Activated CD4-positive, alpha-beta T cell treated with anti-CD3 and anti-CD28 coated beads for 1 hour (primary cell): Measurements from ENCODE around the gene ATP6V1F.

Experiments
- DNase-seq: peaks from one replicate; pipeline ENCODE4 v3.0.0-alpha.2; 2020

ATP6V1F gene

DNA sequence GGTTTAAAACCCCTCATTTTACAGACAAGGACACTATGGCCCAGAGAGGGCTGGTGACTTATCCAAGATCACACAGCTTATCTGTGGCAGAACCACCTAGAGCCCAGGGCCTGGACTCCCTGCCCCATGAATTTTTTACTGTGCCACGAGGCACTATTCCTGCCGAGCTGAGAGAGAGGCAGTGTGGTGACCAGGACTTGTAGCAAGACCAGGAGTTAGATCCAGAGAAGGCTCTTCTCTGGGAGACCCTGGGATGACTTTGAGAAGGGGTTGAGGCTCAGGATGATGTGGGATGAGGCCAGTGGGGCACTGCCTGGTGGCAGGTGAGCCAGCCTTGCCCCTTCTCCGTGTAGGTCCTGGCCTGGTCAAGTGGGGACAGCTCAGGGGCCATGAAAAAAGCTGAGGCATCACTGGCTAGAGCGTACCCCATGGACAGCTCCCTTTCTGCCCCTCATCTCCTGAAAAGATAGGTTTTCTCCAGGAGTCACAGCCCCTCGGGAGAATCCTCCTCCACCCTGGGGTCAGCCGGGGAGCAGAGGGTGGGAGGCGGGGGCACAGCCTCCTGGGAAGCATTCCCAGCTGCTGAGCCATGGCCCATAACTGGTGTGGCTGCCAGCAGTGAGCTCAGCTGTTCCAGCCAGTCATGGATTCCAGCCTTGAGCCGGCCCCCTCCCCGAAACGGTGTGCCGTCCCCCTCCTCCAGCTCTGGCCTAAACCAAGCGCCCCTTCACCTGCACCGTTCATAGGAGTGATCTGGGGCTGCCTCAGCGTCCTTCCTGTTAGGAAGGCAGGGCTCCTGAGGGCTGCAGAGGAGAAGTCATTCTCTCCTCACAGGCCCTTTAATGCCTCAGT lies 26.6 kb upstream of the ATP6V1F start:
- no peak for DNase-seq

DNA sequence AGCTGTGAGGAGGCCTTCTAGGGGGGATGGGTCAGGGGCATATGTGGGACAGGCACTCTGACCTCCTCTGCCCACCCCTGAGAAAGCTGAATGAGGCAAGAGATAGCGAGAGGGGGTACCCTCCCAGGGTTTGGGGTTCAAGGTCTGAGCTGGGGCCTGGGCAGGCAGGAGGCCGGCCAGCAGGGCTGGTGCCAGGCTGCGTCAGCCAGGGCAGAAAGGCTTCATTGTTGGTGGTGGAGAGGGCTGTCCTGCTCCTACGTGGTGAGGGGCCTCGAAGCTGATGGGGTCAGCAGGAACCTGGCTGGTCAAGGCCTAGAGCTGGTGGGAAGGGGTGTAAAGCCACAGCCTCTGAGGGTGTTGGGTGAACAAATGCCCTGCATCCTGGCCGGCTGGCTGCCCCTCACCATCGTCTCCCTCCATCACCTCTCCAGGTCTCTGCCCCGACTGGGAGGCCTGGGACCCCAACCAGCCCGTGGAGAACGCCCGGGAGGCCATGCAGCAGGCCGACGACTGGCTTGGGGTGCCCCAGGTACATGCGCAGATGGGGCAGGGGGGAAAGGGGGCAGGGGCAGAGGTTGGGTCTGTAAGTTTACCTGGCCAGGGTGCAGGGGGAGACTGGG lies 25.8 kb upstream of the ATP6V1F start:
- no peak for DNase-seq

DNA sequence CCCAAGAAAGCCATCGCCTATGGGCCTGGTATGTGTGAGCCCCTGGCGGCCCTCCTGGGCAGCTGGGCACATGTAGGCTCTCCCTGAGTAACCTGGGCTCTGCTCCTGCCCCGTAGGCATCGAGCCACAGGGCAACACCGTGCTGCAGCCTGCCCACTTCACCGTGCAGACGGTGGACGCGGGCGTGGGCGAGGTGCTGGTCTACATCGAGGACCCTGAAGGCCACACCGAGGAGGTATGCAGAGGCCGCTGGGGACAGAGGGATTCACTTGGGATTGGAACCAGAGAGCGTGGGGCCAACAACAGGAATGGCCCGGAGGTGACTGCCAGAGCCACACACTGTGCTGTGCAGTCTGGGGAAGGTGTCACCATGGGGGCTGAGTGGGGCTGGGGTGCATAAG lies 25.1 kb upstream of the ATP6V1F start:
- DNase-seq: no peak

DNA sequence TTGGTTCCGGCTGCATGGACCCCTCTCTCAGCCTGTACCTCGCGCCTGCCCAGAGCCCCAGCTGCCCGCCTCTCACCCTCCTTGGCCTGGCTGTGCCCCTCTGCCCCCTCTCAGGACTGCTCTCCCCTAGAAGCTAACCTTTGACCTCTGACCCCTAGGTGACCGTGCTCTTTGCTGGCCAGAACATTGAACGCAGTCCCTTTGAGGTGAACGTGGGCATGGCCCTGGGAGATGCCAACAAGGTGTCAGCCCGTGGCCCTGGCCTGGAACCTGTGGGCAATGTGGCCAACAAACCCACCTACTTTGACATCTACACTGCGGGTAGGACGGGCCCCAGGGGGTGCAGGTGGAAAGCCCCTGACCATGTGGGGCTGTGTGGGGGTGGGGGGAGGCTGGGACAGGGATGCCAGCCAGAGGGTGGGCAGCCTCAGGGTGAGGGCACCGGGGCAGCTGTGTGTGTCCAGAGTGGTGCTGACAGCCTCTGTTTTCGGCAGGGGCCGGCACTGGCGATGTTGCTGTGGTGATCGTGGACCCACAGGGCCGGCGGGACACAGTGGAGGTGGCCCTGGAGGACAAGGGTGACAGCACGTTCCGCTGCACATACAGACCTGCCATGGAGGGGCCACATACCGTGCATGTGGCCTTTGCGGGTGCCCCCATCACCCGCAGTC lies 24.4 kb upstream of the ATP6V1F start:
- DNase-seq: no peak

DNA sequence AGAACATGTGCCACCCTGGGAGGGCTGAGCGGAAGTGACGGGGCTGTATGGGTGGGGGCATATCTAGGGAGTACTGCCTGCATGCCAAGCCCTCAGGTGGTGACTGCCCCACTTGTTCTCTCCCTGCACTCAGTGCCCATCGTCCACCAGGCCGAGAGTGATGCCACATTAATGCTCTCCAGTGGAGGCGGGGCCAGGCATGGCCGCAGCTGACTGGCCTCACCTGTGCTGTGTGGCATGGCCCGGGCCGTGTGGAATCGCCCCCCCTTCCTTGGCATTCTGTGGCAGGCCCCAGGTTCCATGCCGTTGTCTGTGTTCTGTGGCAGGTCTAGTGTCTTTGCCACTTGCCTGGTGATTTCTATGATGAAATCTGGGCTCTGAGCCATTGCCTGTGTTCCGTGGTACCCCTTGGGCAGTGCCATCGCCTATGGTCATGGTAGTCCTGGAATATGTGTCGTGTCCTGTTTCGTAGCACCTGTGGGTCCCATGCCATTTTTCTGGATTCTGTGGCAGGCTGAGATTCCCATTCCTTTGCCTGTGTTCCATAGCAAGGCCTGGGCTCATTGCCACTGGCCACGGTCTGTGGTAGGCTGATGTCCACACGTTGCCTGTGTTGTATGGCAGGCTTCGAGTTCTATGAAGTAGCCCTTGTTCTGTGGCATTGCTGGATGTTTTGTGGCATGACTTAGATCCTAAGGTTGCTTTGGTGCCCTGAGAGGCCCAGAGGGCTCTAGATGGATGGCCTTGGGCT lies 23.5 kb upstream of the ATP6V1F start:
- no peak for DNase-seq

DNA sequence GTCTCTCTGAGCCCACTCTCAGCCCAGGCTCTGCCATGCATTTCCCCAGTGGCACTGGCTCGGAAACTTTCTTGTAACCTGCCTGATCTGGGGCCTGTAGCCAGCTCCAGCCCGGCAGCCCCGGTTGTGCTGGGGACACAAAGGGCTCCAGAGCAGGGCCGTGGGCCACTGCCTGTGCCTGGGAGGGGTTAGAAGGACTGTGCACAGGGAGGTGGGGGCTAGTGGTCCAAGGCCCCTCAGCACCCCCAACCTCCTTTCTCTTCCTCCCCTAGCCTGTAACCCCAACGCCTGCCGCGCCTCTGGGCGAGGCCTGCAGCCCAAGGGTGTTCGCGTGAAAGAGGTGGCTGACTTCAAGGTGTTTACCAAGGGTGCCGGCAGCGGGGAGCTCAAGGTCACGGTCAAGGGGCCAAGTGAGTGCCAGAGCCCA lies 22.9 kb upstream of the ATP6V1F start:
- no peak for DNase-seq

GRCh38 chr7:128840326-128841170 lies 22.1 kb upstream of the ATP6V1F start:
- no peak for DNase-seq

- no peak for DNase-seq
Observed at GRCh38 chr7:128841171-128841690, 21.4 kb upstream of the ATP6V1F start.

- DNase-seq: peak; percentile 40
Observed at GRCh38 chr7:128841921-128842673, 20.6 kb upstream of the ATP6V1F start.

GRCh38 chr7:128842674-128843641 lies 19.7 kb upstream of the ATP6V1F start:
- no peak for DNase-seq

DNA sequence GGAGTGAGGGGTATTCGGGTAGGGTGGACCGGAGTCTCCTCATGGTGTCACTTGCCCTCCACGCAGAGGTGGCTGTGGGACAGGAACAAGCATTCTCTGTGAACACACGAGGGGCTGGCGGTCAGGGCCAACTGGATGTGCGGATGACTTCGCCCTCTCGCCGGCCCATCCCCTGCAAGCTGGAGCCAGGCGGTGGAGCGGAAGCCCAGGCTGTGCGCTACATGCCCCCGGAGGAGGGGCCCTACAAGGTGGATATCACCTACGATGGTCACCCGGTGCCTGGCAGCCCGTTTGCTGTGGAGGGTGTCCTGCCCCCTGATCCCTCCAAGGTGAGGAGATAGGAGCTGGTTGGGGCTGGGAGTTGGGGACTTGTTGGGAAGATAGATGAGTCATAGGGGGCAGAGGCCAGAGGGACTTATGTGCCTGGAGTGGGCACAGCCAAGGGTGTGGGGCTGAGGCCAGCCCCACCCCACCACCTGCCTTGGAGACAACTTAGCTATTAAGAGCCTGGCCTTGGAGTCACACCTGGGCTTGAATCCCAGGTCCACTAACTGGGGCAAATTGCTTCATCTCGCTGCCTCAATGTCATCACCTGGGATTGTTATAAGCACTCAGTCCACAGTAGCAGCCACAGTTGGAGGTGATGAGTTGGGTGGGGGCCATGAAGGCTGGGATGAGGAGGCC lies 18.6 kb upstream of the ATP6V1F start:
- no peak for DNase-seq

GRCh38 chr7:128844777-128845311 lies 17.8 kb upstream of the ATP6V1F start:
- DNase-seq: no peak

DNA sequence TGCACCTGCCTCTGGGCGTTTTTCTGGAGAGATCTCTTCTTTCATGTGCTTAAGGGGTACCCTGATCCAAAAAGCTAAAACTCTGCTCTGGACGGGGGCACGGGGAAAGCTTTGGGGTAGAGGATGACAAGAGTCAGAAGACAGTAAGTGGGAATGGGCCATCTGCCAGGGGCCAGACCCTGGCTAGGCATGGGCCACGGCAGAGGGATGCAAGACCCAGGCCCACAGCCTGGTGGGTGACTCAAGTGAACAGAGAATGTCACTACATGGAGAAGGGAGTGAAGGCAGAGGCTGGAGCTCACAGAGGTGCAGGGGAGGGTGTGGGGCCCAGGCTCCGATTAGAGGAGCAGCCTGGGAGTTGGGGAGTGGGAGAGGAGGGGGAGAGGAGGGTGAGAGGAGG lies 17.2 kb upstream of the ATP6V1F start:
- no peak for DNase-seq

- DNase-seq: no peak
Observed at GRCh38 chr7:128845987-128846386, 16.7 kb upstream of the ATP6V1F start.

- no peak for DNase-seq
Observed at GRCh38 chr7:128846781-128847444, 15.7 kb upstream of the ATP6V1F start.

- DNase-seq: no peak
Observed at GRCh38 chr7:128847721-128848211, 14.9 kb upstream of the ATP6V1F start.

GRCh38 chr7:128848289-128849155 lies 14.1 kb upstream of the ATP6V1F start:
- no peak for DNase-seq
